DOHH2 (cell line): ENCODE data around the gene PC.
"Not testable (repeated sequence)": the region's sequence is repeated elsewhere in the genome, so short reads cannot be mapped to it uniquely, and the experiment has no call there.

Experiments
- CTCF ChIP-seq: fragments of 200-600 bp; sonication (generic); IDR thresholded peaks from one replicate; pipeline ENCODE4 v1.5.1; 2014; ENCODE audit warnings: antibody characterized with exemption, mild to moderate bottlenecking, low read depth, low read length; ENCODE audit not compliant: poor library complexity, severe bottlenecking
- EZH2phosphoT487 ChIP-seq: fragments of 200-600 bp; sonication (generic); IDR thresholded peaks from 2 replicates; pipeline ENCODE4 v1.6.1; 2017; ENCODE audit warnings: borderline replicate concordance, mild to moderate bottlenecking, antibody characterized with exemption, low read length, moderate library complexity, mixed read lengths

- not testable (repeated sequence) for TF ChIP-seq CTCF, EZH2phosphoT487
Observed at GRCh38 chr11:66799815-66800214, 158.4 kb downstream of the PC start.
